C4-2B (cell line): Measurements from ENCODE around the gene TMEM100.

Source experiments
- CTCF ChIP-seq: fragments of 450-650 bp; conservative IDR thresholded peaks from 2 replicates; pipeline ENCODE4 v1.5.1; 2017; ENCODE audit warnings: mild to moderate bottlenecking
- ZFX ChIP-seq: fragments of 450-650 bp; IDR thresholded peaks from 2 replicates; pipeline ENCODE4 v1.6.1; 2017

- TF ChIP-seq CTCF = no peak
- no peak for TF ChIP-seq ZFX
Observed at GRCh38 chr17:55680686-55681341, 41.9 kb downstream of the TMEM100 start.
